Panc1 (cell line): Measurements from ENCODE around the gene GABRB1. TPM values are rescaled to one million over a fixed set of nuclear protein-coding genes. Genes with fewer than 3 reads are reported as not detected.

Experiments used
- ATAC-seq: fragments of 200-7000 bp; cut with Tn5 transposase; 2 replicates; pipeline ENCODE4 v1.9.1; 2020; ENCODE audit warnings: mild to moderate bottlenecking, moderate library complexity
- BruUV-seq: library from RNA; stranded (reverse); fragments of 400-500 nt; replicated peaks from 2 replicates; lab custom pipeline; 2021; lab: Mats Ljungman, UMichigan
- CTCF ChIA-PET: fragments of 300-600 bp; sonication (Branson Sonifier 250); formaldehyde crosslinking; loops from one replicate; lab custom pipeline; 2022; ENCODE audit warnings: antibody characterized with exemption; lab: Charles Lee
- POLR2A ChIA-PET: fragments of 300-600 bp; sonication (Branson Sonifier 250); formaldehyde crosslinking; loops from one replicate; lab custom pipeline; 2022; ENCODE audit warnings: antibody characterized with exemption; lab: Charles Lee
- DNase-seq: peaks from one replicate; pipeline ENCODE4 v3.0.0-alpha.2; 2010; ENCODE audit warnings: low read depth, low spot score
- H3K27ac ChIP-seq: 2 replicates; pipeline ENCODE4 v1.5.1; 2011; ENCODE audit warnings: mild to moderate bottlenecking, low read length, inconsistent platforms
- H3K27me3 ChIP-seq: fragments of 200-500 bp; sonication (Bioruptor generic); 2 replicates; pipeline ENCODE4 v1.6.0; 2014; ENCODE audit warnings: low read length, inconsistent platforms; ENCODE audit not compliant: control insufficient read depth, insufficient read depth
- H3K36me3 ChIP-seq: fragments of 200-500 bp; sonication (Bioruptor generic); 2 replicates; pipeline ENCODE4 v1.5.1; 2014; ENCODE audit warnings: inconsistent platforms, mild to moderate bottlenecking, low read length, moderate library complexity; ENCODE audit not compliant: control insufficient read depth, insufficient read depth
- H3K4me1 ChIP-seq: 2 replicates; pipeline ENCODE4 v1.5.1; 2011; ENCODE audit warnings: inconsistent platforms, mild to moderate bottlenecking, low read length, moderate library complexity; ENCODE audit not compliant: control insufficient read depth, insufficient read depth
- H3K4me3 ChIP-seq, 2 experiments: 2 replicates each; pipeline ENCODE4 v1.5.1; 2011 to 2012; ENCODE audit warnings: low read depth in 2 of 2, low read length in 2 of 2, mild to moderate bottlenecking in 2 of 2, inconsistent platforms in 1 of 2, moderate library complexity in 1 of 2
- H3K9me3 ChIP-seq: fragments of 200-500 bp; sonication (Bioruptor generic); 2 replicates; pipeline ENCODE4 v1.5.1; 2014; ENCODE audit warnings: low read depth, mild to moderate bottlenecking, inconsistent platforms, low read length, moderate library complexity; ENCODE audit not compliant: control insufficient read depth, insufficient read depth
- CTCF ChIP-seq: fragments of 450-650 bp; IDR thresholded peaks from 2 replicates; pipeline ENCODE4 v1.5.1; 2017; ENCODE audit warnings: mild to moderate bottlenecking
- POLR2AphosphoS5 ChIP-seq: IDR thresholded peaks from 2 replicates; pipeline ENCODE4 v1.6.1; 2012; ENCODE audit warnings: mild to moderate bottlenecking, low read depth, low read length, moderate library complexity
- REST ChIP-seq, 2 experiments: IDR thresholded peaks; 2 replicates each; pipeline ENCODE4 v1.6.1; 2011 to 2012; ENCODE audit warnings: low read depth in 2 of 2, control low read depth in 1 of 2, low read length in 1 of 2, mild to moderate bottlenecking in 1 of 2, moderate library complexity in 1 of 2; ENCODE audit not compliant: insufficient read depth in 1 of 2
- SIN3A ChIP-seq: IDR thresholded peaks from 2 replicates; pipeline ENCODE4 v1.6.1; 2012; ENCODE audit warnings: low read depth, mild to moderate bottlenecking, low read length, moderate library complexity, borderline replicate concordance; ENCODE audit not compliant: insufficient read depth
- TCF7L2 ChIP-seq: IDR thresholded peaks from 2 replicates; pipeline ENCODE4 v1.6.1; 2011; ENCODE audit warnings: mild to moderate bottlenecking, low read depth, low read length, inconsistent platforms
- in situ Hi-C: cut with HindIII; loops from 2 replicates; pipeline ENCODE4 v1.10.0; 2016; ENCODE audit warnings: low sequenced_read_pairs, low pct_unique_long_range_greater_than_20kb
- intact Hi-C: fragments of 100-400 bp; cut with micrococcal nuclease; formaldehyde crosslinking; loops from one replicate; pipeline ENCODE4 v1.10.0; 2022; ENCODE audit not compliant: unreplicated experiment
- total RNA-seq: library from RNA; stranded (reverse); gene quantifications from one replicate; pipeline ENCODE4 v1.2.1, GENCODE V29; 2021; ENCODE audit not compliant: unreplicated experiment

The GABRB1 gene
- total RNA-seq, 1 experiment from 2014 or later: not detected

- no peaks in the 10 kb centered on the region for H3K4me1 ChIP-seq
- TF ChIP-seq CTCF (no peak), SIN3A (no peak), TCF7L2 (no peak), REST (IDR thresholded peaks at IDR 0.05; ENCODE audit: insufficient read depth in 1 of 2, low read depth in 2 of 2, low read length in 1 of 2) (no peak), POLR2AphosphoS5 (no peak)
- no peak overlapping the region for H3K4me3 ChIP-seq
- DNase-seq (no peak), ATAC-seq (no peak)
- in situ Hi-C loops (no loop called here), intact Hi-C loops (no loop called here)
- no peaks in the 10 kb centered on the region for H3K9me3 ChIP-seq
- H3K27ac ChIP-seq: no peak overlapping the region
- H3K27me3 ChIP-seq: no peaks in the 10 kb centered on the region
- H3K36me3 ChIP-seq: no peaks in the 10 kb centered on the region
- CTCF ChIA-PET: no interaction called here
- BruUV-seq: no TSS peak
- POLR2A ChIA-PET: no interaction called here
Observed at GRCh38 chr4:47217884-47218283, 186.5 kb downstream of the GABRB1 start.

GRCh38 chr4:47218631-47219030 is 187.3 kb downstream of the GABRB1 start:
- Histone ChIP-seq H3K4me3 (no peak overlapping the region), H3K27ac (no peak overlapping the region), H3K27me3 (no peaks in the 10 kb centered on the region), H3K36me3 (no peaks in the 10 kb centered on the region), H3K4me1 (no peaks in the 10 kb centered on the region), H3K9me3 (no peaks in the 10 kb centered on the region)
- TF ChIP-seq SIN3A: no peak
- TF ChIP-seq POLR2AphosphoS5: no peak
- no peak for TF ChIP-seq CTCF
- TF ChIP-seq TCF7L2: no peak
- no peak for TF ChIP-seq REST (IDR thresholded peaks at IDR 0.05; ENCODE audit: insufficient read depth in 1 of 2, low read depth in 2 of 2, low read length in 1 of 2)
- CTCF ChIA-PET: no interaction called here
- DNase-seq: no peak
- POLR2A ChIA-PET: no interaction called here
- no TSS peak for BruUV-seq
- intact Hi-C loops: no loop called here
- ATAC-seq: no peak
- in situ Hi-C loops: no loop called here
